Omental fat pad (tissue), 4 donors: Measurements from ENCODE around the gene SPIC. TPM values are rescaled to one million over a fixed set of nuclear protein-coding genes. Genes with fewer than 3 reads are reported as not detected.

Experiments
- ATAC-seq: fragments of 150-250 bp; one replicate; pipeline ENCODE4 v1.9.1; 2016; ENCODE audit warnings: mild to moderate bottlenecking, moderate library complexity; ENCODE audit not compliant: low FRiP score
- DNase-seq: peaks from one replicate; pipeline ENCODE4 v3.0.0-alpha.2; 2019; ENCODE audit warnings: low spot score
- total RNA-seq, 4 donors: library from RNA; depleted of rRNA; stranded (reverse); fragments of >200 nt; gene quantifications; one replicate each; pipeline ENCODE4 v1.1.0, GENCODE V29; 2016
- TF ChIP-seq, protein P1 (sequence below), 3 donors: fragments of 450-650 bp; IDR thresholded peaks; one replicate each; pipeline ENCODE4 v1.5.1; 2016 to 2017; ENCODE audit warnings: antibody characterized with exemption in 3 of 3, mild to moderate bottlenecking in 3 of 3, moderate library complexity in 2 of 3

SPIC gene
- total RNA-seq: not detected

DNA sequence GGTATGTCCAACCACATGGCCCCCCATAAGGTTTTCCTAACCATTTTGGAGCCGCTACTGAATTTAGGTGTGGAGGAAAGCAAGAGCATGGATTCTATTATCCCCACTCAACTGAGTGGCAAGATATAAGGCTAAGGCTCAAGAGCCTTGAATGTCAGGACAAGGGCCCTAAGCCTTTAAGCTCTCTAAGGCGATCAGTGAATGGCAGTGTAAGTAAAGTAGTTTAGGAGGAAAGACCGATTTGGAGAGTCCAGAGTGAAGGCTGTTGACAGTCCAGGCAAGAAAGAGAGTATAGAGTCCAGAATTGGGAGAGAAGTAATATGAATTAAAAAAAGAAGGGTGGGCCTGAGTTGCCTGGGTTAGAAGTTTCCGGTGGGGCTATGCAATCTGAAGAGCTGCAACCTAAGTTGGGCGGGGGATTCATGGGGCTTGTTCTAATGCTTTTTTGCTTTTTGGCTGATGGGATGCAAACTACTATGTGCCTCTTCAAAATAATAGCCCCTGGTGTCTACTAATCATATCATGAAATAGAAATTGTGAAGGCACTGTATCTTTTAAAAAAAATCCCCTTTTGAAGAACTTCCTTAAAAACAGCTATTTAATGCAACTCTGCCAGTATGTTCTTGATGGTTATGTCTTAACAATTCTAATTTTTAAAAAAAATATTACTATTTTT is at the start of gene SPIC:
Gene SPIC, plus strand, starts transcription at position 626 of the 676 bp plus-strand sequence. CDS start 1,569 bp downstream, outside the sequence.
- DNase-seq (no peak), ATAC-seq (no peak)
- TF ChIP-seq, protein P1, sequence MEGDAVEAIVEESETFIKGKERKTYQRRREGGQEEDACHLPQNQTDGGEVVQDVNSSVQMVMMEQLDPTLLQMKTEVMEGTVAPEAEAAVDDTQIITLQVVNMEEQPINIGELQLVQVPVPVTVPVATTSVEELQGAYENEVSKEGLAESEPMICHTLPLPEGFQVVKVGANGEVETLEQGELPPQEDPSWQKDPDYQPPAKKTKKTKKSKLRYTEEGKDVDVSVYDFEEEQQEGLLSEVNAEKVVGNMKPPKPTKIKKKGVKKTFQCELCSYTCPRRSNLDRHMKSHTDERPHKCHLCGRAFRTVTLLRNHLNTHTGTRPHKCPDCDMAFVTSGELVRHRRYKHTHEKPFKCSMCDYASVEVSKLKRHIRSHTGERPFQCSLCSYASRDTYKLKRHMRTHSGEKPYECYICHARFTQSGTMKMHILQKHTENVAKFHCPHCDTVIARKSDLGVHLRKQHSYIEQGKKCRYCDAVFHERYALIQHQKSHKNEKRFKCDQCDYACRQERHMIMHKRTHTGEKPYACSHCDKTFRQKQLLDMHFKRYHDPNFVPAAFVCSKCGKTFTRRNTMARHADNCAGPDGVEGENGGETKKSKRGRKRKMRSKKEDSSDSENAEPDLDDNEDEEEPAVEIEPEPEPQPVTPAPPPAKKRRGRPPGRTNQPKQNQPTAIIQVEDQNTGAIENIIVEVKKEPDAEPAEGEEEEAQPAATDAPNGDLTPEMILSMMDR (IDR thresholded peaks at IDR 0.05): no peak

DNA sequence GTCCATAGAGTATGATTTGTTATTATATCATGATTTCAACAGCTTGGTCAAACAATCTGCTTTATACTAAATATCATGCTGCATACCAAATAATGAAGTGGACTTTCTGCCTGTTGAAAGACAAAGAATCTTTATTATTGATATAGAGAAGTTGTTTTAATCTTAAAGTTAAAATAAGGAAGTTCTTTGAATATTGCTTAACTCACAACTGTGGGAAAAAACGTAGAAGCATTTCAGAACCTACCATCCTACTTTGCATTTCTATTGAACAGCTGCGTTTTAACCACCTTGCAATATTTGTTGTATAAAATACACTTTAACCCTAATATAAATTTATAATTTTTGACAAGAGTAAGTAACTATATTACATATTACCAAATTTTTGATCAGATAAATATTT is 44.7 kb upstream of the SPIC start:
- DNase-seq: no peak
- TF ChIP-seq, protein P1 (IDR thresholded peaks at IDR 0.05): no peak
- no peak for ATAC-seq

DNA sequence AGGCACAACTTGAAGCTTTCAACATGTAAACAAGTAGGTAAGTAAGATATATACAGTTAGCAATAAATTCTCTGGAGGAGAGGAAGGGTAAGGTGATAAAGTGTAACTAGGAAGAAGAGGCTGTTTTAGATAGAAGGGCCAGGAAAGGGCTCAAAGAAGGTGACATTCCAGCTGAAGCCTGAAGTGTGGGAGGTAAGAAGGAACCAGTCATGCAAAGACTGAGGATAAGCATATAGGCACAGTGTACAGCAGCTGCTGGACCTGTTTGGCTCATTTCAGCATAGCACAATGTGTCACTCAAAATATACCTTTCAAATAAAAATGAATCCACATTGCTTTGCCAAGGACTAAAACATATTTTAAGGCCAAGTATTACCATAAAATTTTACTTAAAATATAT is 39.0 kb upstream of the SPIC start:
- TF ChIP-seq, protein P1 (IDR thresholded peaks at IDR 0.05): no peak
- no peak for DNase-seq
- ATAC-seq: no peak

DNA sequence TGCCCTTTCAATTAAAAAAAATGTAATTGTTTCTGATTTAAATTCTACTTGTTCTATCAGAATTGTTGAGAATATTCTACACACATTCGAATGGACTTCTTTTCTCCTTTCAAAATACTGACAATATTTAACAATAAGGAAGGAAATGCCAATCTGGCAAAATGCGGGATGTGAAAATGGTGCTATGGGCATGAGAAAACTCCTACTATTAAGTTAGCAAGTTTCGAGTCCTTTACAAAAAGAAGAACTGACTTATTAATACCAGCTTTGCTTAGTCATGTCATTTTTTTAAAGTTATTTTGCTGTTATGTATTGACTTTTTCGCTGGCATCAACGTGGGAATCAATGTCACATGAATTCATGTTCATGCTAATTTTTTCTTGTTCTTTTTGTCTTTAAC is 35.9 kb upstream of the SPIC start:
- TF ChIP-seq, protein P1 (IDR thresholded peaks at IDR 0.05): no peak
- ATAC-seq (no peak), DNase-seq (no peak)

DNA sequence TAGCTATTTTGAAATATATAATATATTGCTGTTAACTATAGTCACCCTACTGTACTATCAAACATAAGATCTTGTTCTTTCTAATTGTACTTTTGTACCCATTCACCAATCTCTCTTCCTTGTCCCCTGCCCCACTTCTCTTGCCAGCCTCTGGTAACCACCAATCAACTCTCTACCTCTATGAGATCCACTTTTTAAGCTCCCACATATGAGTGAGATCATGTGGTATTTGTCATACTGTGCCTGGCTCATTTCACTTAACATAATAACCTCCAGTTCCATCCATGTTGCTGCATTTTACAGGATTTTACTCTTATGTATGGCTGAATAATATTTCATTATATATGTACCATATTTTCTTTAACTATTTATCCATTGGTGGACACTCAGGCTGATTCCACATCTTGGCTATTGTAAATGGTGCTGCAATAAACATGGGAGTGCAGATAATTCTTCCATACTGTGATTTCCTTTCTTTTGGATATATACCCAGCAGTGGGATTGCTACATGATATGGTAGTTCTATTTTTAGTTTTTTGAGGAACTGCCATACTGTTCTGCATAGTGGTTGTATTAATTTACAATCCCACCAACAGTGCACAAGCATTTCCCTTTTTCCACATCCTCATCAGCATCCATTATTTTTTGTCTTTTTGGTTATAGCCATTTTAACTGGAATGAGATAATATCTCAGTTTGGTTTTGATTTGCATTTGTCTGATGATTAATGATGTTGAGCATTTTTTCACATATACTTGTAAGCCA is 33.5 kb upstream of the SPIC start:
- ATAC-seq (no peak), DNase-seq (no peak)
- TF ChIP-seq, protein P1 (IDR thresholded peaks at IDR 0.05): no peak

DNA sequence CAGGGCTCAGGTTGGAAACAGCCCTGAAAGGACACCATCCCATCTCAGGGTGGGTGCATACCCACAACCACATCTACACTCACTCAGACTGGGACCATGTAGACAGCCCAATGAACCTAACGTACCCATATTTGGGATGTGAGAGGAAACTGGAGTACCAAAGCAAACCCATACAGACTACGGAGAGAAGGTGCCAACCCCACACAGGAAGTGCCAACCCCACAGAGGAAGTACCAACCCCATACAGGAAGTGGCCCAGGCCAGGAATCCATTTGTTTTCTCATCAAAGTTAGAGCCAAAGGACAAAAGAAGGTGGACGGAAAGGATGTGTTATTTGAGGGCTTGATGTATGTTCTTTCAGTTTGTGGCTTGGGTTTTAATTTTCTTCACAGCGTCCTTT is 19.5 kb upstream of the SPIC start:
- no peak for ATAC-seq
- no peak for DNase-seq
- TF ChIP-seq, protein P1 (IDR thresholded peaks at IDR 0.05): no peak
